ENCODE data around the gene ZMYM4.

DNA sequence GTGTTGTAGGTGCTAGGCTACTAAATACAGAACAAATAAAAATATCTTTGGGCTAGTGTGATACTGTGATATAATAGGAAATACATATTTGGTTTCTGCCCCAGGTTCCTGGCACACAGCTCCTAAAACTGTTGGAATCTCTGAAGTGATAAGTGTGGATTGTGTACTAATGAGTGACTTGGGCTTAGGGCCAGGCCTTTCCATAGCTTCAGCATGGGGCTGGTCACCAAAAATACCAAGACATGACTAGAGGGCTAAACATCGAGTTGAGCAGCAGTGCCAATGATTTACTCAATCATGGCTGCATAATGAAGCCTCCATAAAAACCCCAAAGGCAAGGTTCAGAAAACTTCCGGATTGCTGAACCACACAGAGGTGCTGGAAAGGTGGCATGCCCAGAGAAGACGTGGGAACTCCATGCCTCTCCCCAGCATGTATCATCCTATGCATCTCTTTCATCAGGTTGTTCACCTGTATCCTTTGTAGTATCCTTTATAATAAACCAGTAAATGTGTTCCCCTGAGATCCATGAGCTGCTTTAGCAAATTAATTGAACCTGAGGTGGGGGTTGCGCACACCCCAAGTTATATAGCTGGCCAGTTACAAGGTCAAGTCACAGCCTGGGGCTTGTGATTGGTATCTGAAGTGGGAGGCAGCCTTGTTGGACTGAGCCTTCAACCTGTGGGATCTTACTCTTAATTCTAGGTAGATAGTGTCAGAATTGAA is 51.6 kb downstream of the ZMYM4 start:
- TF ChIP-seq POLR2A (IDR thresholded peaks at IDR 0.05; ENCODE audit: low read depth, low read length): no peak
- TF ChIP-seq POLR2AphosphoS5 (IDR thresholded peaks at IDR 0.05; ENCODE audit: low read depth, low read length): no peak

All from GM12891 (cell line).